ENCODE measurements around the gene MYCBPAP.

The MYCBPAP gene

GRCh38 chr17:50534222-50534978, 26.2 kb downstream of the MYCBPAP start:
- peaks cover 27% of the 10 kb centered on the region for H3K4me1 ChIP-seq (ENCODE audit: insufficient read depth, low read length)
- H2AFZ ChIP-seq (ENCODE audit: low read depth, low read length): no peak overlapping the region
- peaks cover 56% of the 10 kb centered on the region for H3K27me3 ChIP-seq (ENCODE audit: insufficient read depth, low read length)
- no peaks in the 10 kb centered on the region for H3K36me3 ChIP-seq (ENCODE audit: insufficient read depth, low read length)
- no peak overlapping the region for H3K4me3 ChIP-seq (ENCODE audit: low read length)
- H3K9me3 ChIP-seq (ENCODE audit: low read length): no peaks in the 10 kb centered on the region

DNA sequence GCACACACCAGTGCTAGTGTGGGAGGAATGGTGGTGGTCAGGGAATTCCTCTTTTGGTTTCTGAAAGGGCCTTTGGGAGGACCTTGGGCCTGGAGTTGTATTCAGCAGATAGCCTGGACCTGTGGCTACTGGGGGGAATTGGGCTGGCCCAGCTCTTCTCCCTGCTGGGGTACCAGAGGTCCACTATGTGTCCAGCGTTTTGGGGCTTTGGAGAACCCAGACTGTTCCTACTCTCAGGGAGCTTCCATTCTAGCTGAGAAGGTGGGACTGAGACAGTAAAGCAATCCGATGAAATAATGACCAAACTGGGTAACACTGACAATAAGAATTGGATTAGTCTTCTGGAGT, 26.7 kb downstream of the MYCBPAP start:
- Histone ChIP-seq H3K9me3 (ENCODE audit: low read length) (no peaks in the 10 kb centered on the region), H3K4me3 (ENCODE audit: low read length) (no peak overlapping the region), H2AFZ (ENCODE audit: low read depth, low read length) (no peak overlapping the region), H3K27me3 (ENCODE audit: insufficient read depth, low read length) (peaks cover 52% of the 10 kb centered on the region), H3K4me1 (ENCODE audit: insufficient read depth, low read length) (peaks cover 27% of the 10 kb centered on the region), H3K36me3 (ENCODE audit: insufficient read depth, low read length) (no peaks in the 10 kb centered on the region)

GRCh38 chr17:50535407-50535806, 27.2 kb downstream of the MYCBPAP start:
- Histone ChIP-seq H3K9me3 (ENCODE audit: low read length) (no peaks in the 10 kb centered on the region), H3K27me3 (ENCODE audit: insufficient read depth, low read length) (peaks cover 52% of the 10 kb centered on the region), H3K36me3 (ENCODE audit: insufficient read depth, low read length) (no peaks in the 10 kb centered on the region), H3K4me1 (ENCODE audit: insufficient read depth, low read length) (peaks cover 27% of the 10 kb centered on the region), H2AFZ (ENCODE audit: low read depth, low read length) (no peak overlapping the region), H3K4me3 (ENCODE audit: low read length) (no peak overlapping the region)

DNA sequence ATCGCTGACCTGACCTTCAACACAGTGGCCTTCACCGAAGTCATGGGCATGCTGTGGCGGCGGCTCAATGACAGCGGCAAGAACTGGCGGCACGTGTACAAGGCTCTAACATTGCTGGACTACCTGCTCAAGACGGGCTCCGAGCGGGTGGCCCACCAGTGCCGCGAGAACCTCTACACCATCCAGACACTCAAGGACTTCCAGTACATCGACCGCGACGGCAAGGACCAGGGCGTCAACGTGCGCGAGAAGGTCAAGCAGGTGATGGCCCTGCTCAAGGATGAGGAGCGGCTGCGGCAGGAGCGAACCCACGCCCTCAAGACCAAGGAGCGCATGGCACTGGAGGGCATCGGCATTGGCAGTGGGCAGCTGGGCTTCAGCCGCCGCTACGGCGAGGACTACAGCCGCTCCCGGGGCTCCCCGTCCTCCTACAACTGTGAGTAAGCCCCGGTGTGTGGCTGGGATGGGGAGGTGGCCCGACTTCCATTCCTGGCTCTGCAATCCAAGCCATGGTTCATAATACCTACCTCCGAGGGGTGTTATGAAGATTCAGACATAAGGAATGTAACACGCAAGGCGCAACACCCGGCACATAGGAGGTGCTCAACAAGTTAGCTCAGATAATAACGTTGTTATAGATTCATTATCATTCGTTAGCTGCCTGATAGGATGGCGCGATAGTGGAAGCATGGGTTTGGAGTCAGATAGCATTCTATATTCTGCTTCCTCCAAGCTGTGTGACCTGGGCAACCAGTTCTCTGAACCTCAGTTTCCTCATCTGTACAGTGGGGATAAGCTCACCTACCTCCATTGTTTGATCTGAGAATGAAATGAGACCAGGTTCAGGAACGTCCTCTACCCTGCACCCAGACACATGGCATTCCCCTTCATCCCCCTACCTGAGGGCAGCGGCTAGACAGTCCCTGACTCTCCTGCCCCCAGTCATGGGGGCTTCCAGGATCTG, 28.7 kb downstream of the MYCBPAP start:
- Histone ChIP-seq H2AFZ (ENCODE audit: low read depth, low read length) (no peak overlapping the region), H3K36me3 (ENCODE audit: insufficient read depth, low read length) (no peaks in the 10 kb centered on the region), H3K4me1 (ENCODE audit: insufficient read depth, low read length) (peaks cover 34% of the 10 kb centered on the region), H3K27me3 (ENCODE audit: insufficient read depth, low read length) (peaks cover 51% of the 10 kb centered on the region), H3K4me3 (ENCODE audit: low read length) (no peak overlapping the region), H3K9me3 (ENCODE audit: low read length) (no peaks in the 10 kb centered on the region)

DNA sequence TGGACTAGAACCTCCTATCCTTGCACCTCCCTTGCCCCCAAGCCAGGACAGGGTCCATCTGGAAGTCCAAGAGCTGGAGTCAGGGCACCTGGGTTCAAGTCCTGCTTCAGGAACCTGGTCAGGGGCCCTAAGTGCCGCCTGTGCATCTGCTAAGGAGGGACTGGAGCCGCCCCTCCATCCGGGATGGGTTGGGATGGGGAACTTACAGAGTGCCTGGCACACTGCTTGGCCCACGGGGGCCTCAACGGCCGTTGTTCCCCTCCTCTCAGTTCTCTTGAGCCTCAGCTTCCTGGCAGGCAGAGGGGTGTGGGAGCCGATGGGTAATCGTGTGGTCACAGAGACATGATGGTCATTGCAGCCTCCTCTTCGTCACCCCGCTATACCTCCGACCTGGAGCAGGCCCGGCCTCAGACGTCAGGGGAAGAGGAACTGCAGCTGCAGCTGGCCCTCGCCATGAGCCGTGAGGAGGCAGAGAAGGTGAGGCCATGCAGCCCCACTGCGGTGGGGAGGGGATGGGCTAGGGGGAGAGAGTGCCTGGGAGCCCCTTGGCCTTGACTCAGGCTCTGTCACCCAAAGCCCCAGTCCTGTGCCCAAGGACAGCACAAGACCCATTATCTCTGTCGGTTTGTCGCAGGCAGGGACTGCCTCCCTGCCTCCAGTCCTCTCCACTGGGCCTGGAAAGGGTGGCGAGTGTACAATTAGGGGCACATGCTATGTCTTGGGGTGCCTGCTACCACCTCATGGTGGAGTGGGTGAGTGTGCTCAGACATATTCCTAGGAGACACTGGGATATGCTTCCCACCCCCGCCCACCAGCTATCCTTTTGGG, 29.7 kb downstream of the MYCBPAP start:
- Histone ChIP-seq H3K4me1 (ENCODE audit: insufficient read depth, low read length) (peaks cover 35% of the 10 kb centered on the region), H2AFZ (ENCODE audit: low read depth, low read length) (no peak overlapping the region), H3K9me3 (ENCODE audit: low read length) (no peaks in the 10 kb centered on the region), H3K27me3 (ENCODE audit: insufficient read depth, low read length) (peaks cover 41% of the 10 kb centered on the region), H3K4me3 (ENCODE audit: low read length) (no peak overlapping the region), H3K36me3 (ENCODE audit: insufficient read depth, low read length) (no peaks in the 10 kb centered on the region)

GRCh38 chr17:50538549-50539410, 30.5 kb downstream of the MYCBPAP start:
- H3K36me3 ChIP-seq (ENCODE audit: insufficient read depth, low read length): no peaks in the 10 kb centered on the region
- H3K4me3 ChIP-seq (ENCODE audit: low read length): no peak overlapping the region
- H3K9me3 ChIP-seq (ENCODE audit: low read length): no peaks in the 10 kb centered on the region
- H3K4me1 ChIP-seq (ENCODE audit: insufficient read depth, low read length): peaks cover 31% of the 10 kb centered on the region
- H3K27me3 ChIP-seq (ENCODE audit: insufficient read depth, low read length): peaks cover 32% of the 10 kb centered on the region
- H2AFZ ChIP-seq (ENCODE audit: low read depth, low read length): no peak overlapping the region

- no peak overlapping the region for H2AFZ ChIP-seq (ENCODE audit: low read depth, low read length)
- H3K9me3 ChIP-seq (ENCODE audit: low read length): no peaks in the 10 kb centered on the region
- peaks cover 29% of the 10 kb centered on the region for H3K4me1 ChIP-seq (ENCODE audit: insufficient read depth, low read length)
- no peak overlapping the region for H3K4me3 ChIP-seq (ENCODE audit: low read length)
- no peaks in the 10 kb centered on the region for H3K36me3 ChIP-seq (ENCODE audit: insufficient read depth, low read length)
- peaks cover 21% of the 10 kb centered on the region for H3K27me3 ChIP-seq (ENCODE audit: insufficient read depth, low read length)
Measured at GRCh38 chr17:50539762-50540559, 31.7 kb downstream of the MYCBPAP start.

DNA sequence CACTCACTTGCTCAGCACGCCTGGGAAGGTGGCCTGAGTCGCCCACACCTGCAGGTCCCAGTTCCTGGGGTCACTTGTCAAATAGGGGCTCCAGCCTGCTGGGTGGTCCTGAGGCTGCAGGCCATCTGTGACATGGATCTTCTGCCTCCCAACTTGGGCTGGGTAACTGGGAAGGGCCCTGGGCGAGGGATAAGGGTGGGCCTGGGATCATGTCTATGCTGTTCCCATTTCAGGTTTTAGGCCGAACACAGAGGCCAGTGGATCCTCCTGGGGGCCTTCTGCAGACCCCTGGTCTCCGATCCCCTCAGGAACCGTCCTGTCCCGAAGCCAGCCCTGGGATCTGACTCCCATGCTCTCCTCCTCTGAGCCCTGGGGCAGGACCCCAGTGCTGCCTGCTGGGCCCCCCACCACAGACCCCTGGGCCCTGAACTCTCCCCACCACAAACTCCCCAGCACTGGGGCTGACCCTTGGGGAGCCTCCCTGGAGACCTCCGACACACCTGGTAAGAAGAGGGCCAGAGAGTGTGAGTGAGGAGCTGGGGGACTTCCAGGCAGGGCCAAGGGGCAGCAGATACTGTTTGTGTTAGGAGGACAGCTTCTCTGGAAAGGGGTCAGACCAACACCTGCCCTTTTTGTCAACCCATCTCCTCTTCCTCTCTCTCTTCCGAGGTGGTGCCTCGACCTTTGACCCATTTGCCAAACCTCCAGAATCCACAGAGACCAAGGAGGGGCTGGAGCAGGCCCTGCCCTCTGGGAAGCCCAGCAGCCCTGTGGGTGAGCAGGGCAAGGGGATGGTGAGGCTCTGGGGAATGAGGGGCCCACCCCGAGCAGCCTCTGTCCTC, 32.5 kb downstream of the MYCBPAP start:
- peaks cover 14% of the 10 kb centered on the region for H3K27me3 ChIP-seq (ENCODE audit: insufficient read depth, low read length)
- H3K4me3 ChIP-seq (ENCODE audit: low read length): no peak overlapping the region
- H3K36me3 ChIP-seq (ENCODE audit: insufficient read depth, low read length): no peaks in the 10 kb centered on the region
- H3K9me3 ChIP-seq (ENCODE audit: low read length): no peaks in the 10 kb centered on the region
- peaks cover 29% of the 10 kb centered on the region for H3K4me1 ChIP-seq (ENCODE audit: insufficient read depth, low read length)
- H2AFZ ChIP-seq (ENCODE audit: low read depth, low read length): no peak overlapping the region

DNA sequence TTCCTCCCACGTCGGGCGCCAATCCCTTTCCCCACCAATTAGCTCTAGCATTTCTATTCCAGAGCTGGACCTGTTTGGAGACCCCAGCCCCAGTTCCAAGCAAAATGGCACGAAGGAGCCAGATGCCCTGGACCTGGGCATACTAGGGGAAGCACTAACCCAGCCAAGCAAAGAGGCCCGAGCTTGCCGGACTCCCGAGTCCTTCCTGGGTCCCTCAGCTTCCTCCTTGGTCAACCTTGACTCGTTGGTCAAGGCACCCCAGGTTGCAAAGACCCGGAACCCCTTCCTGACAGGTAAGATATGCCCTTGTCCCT, 33.1 kb downstream of the MYCBPAP start:
- Histone ChIP-seq H2AFZ (ENCODE audit: low read depth, low read length) (peak overlapping the region; percentile 68), H3K4me1 (ENCODE audit: insufficient read depth, low read length) (peaks cover 29% of the 10 kb centered on the region), H3K27me3 (ENCODE audit: insufficient read depth, low read length) (peaks cover 10% of the 10 kb centered on the region), H3K4me3 (ENCODE audit: low read length) (peak overlapping the region; percentile 56), H3K36me3 (ENCODE audit: insufficient read depth, low read length) (no peaks in the 10 kb centered on the region), H3K9me3 (ENCODE audit: low read length) (no peaks in the 10 kb centered on the region)

DNA sequence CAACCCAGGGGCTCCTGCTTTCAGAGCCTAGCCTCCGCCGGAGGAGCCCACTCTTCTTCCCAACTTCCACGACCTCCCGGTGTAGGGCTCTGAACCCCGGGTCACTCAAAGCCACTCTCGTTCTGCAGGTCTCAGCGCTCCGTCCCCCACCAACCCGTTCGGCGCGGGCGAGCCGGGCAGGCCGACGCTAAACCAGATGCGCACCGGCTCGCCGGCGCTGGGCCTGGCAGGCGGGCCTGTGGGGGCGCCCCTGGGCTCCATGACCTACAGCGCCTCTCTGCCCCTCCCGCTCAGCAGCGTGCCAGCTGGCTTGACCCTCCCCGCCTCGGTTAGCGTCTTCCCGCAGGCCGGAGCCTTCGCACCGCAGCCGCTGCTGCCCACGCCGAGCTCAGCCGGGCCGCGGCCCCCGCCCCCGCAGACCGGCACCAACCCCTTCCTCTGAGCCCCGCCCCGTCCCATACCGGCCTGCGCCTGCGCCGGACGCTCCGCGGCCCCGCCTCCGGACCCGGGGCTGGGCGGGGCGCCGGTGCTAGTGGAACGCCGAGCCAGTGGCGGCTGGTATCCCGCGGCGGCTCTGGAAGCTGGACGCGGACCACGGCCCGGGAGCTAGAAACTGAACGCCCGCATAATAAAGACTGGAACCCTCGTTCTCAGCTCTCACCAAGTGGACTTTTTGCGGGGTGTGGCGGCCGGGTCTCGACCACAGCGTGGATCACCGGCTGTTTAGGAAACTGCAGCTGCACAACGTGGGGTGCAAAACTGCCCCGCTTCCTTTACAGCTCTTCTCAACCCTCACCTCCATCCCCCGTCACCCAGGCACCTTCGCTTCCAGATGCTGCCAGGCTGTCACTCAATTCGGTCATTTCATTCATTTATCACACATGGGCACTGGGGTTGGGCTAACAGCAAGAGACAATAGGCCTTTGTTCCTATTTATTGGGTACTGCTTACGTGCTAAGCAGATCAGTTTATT, 33.8 kb downstream of the MYCBPAP start:
- Histone ChIP-seq H3K27me3 (ENCODE audit: insufficient read depth, low read length) (peaks cover 8% of the 10 kb centered on the region), H3K4me3 (ENCODE audit: low read length) (peak overlapping the region; percentile 56), H3K36me3 (ENCODE audit: insufficient read depth, low read length) (no peaks in the 10 kb centered on the region), H3K4me1 (ENCODE audit: insufficient read depth, low read length) (peaks cover 29% of the 10 kb centered on the region), H2AFZ (ENCODE audit: low read depth, low read length) (peak overlapping the region; percentile 68), H3K9me3 (ENCODE audit: low read length) (no peaks in the 10 kb centered on the region)
